ENCODE results near the gene WASF2. TPM values are rescaled to one million over a fixed set of nuclear protein-coding genes. Genes with fewer than 3 reads are reported as not detected.

WASF2 gene
- total RNA-seq, 1 experiment from 2014 or later = 68.6 TPM

- no peaks in the 10 kb centered on the region for H3K36me3 Mint-ChIP-seq (ENCODE audit: insufficient read depth, unreplicated experiment)
- TF ChIP-seq, protein P1, sequence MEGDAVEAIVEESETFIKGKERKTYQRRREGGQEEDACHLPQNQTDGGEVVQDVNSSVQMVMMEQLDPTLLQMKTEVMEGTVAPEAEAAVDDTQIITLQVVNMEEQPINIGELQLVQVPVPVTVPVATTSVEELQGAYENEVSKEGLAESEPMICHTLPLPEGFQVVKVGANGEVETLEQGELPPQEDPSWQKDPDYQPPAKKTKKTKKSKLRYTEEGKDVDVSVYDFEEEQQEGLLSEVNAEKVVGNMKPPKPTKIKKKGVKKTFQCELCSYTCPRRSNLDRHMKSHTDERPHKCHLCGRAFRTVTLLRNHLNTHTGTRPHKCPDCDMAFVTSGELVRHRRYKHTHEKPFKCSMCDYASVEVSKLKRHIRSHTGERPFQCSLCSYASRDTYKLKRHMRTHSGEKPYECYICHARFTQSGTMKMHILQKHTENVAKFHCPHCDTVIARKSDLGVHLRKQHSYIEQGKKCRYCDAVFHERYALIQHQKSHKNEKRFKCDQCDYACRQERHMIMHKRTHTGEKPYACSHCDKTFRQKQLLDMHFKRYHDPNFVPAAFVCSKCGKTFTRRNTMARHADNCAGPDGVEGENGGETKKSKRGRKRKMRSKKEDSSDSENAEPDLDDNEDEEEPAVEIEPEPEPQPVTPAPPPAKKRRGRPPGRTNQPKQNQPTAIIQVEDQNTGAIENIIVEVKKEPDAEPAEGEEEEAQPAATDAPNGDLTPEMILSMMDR (IDR thresholded peaks at IDR 0.05; ENCODE audit: insufficient read depth in 1 of 2, low read depth in 1 of 2, low read length in 1 of 2, severe bottlenecking in 1 of 2, unreplicated experiment in 1 of 2) = no peak
- H3K27me3 Mint-ChIP-seq (ENCODE audit: insufficient read depth, unreplicated experiment) = no peaks in the 10 kb centered on the region
- peaks cover 20% of the 10 kb centered on the region for H3K4me1 Mint-ChIP-seq (ENCODE audit: low read depth, unreplicated experiment)
- intact Hi-C loops (cut with micrococcal nuclease; ENCODE audit: unreplicated experiment) = no loop called here
- no peak for DNase-seq
- Histone ChIP-seq H3K4me3 (ENCODE audit: low read depth, low read length) (no peak overlapping the region), H3K36me3 (ENCODE audit: control insufficient read depth, insufficient read depth, low read length) (no peaks in the 10 kb centered on the region), H3K27me3 (replicated peaks; ENCODE audit: control insufficient read depth, insufficient read depth, low read length) (no peaks in the 10 kb centered on the region), H3K9me3 (no peaks in the 10 kb centered on the region), H3K4me1 (peaks cover 12% of the 10 kb centered on the region)
- ChIA-PET POLR2A (no interaction called here), CTCF (no interaction called here)
- no peak overlapping the region for H3K4me3 Mint-ChIP-seq (ENCODE audit: unreplicated experiment)
- no peak overlapping the region for H3K27ac Mint-ChIP-seq (ENCODE audit: unreplicated experiment)
- no peaks in the 10 kb centered on the region for H3K9me3 Mint-ChIP-seq (ENCODE audit: unreplicated experiment)
- no TSS peak for BruUV-seq (replicated peaks)
Measured at GRCh38 chr1:27513958-27514357, 24.0 kb upstream of the WASF2 start.

DNA sequence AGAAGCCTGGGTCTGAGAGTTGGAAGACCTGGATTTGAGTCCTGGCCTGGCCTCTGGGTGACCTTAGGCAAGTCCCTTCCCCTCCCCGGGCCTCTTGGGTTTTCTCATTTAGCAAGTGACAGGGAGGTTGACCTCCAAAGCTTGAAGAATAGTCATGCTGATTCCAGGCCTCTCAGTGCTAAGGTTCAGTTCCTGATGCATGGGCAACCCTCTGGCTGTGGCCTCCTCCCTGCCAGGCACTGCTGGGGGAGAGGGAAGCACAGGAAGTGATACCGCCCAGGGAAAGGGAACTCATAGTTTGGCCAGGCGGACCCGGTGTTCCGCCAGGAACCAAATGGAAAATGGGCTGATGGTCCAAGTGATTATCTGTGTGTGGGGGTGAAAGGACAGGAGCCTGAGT lies 23.6 kb upstream of the WASF2 start:
- Mint-ChIP-seq H3K27ac (ENCODE audit: unreplicated experiment) (no peak overlapping the region), H3K36me3 (ENCODE audit: insufficient read depth, unreplicated experiment) (no peaks in the 10 kb centered on the region), H3K4me3 (ENCODE audit: unreplicated experiment) (no peak overlapping the region), H3K27me3 (ENCODE audit: insufficient read depth, unreplicated experiment) (no peaks in the 10 kb centered on the region), H3K4me1 (ENCODE audit: low read depth, unreplicated experiment) (peaks cover 15% of the 10 kb centered on the region), H3K9me3 (ENCODE audit: unreplicated experiment) (no peaks in the 10 kb centered on the region)
- intact Hi-C loops (cut with micrococcal nuclease; ENCODE audit: unreplicated experiment) = no loop called here
- Histone ChIP-seq H3K4me1 (peaks cover 8% of the 10 kb centered on the region), H3K27me3 (replicated peaks; ENCODE audit: control insufficient read depth, insufficient read depth, low read length) (no peaks in the 10 kb centered on the region), H3K4me3 (ENCODE audit: low read depth, low read length) (no peak overlapping the region), H3K36me3 (ENCODE audit: control insufficient read depth, insufficient read depth, low read length) (no peaks in the 10 kb centered on the region), H3K9me3 (no peaks in the 10 kb centered on the region)
- no TSS peak for BruUV-seq (replicated peaks)
- TF ChIP-seq, protein P1 (IDR thresholded peaks at IDR 0.05; ENCODE audit: insufficient read depth in 1 of 2, low read depth in 1 of 2, low read length in 1 of 2, severe bottlenecking in 1 of 2, unreplicated experiment in 1 of 2) = no peak
- ChIA-PET POLR2A (no interaction called here), CTCF (no interaction called here)
- DNase-seq = no peak

GRCh38 chr1:27509127-27510080 lies 19.4 kb upstream of the WASF2 start:
- DNase-seq = no peak
- intact Hi-C loops (cut with micrococcal nuclease; ENCODE audit: unreplicated experiment) = no loop called here
- H3K4me3 ChIP-seq (ENCODE audit: low read depth, low read length) = no peak overlapping the region
- H3K27me3 ChIP-seq (replicated peaks; ENCODE audit: control insufficient read depth, insufficient read depth, low read length) = no peaks in the 10 kb centered on the region
- Mint-ChIP-seq H3K36me3 (ENCODE audit: insufficient read depth, unreplicated experiment) (no peaks in the 10 kb centered on the region), H3K4me1 (ENCODE audit: low read depth, unreplicated experiment) (peaks cover 5% of the 10 kb centered on the region), H3K9me3 (ENCODE audit: unreplicated experiment) (no peaks in the 10 kb centered on the region), H3K4me3 (ENCODE audit: unreplicated experiment) (no peak overlapping the region), H3K27ac (ENCODE audit: unreplicated experiment) (no peak overlapping the region), H3K27me3 (ENCODE audit: insufficient read depth, unreplicated experiment) (no peaks in the 10 kb centered on the region)
- peaks cover 10% of the 10 kb centered on the region for H3K4me1 ChIP-seq
- H3K9me3 ChIP-seq = no peaks in the 10 kb centered on the region
- no peaks in the 10 kb centered on the region for H3K36me3 ChIP-seq (ENCODE audit: control insufficient read depth, insufficient read depth, low read length)
- ChIA-PET POLR2A (no interaction called here), CTCF (interaction anchor here (0.6 kb wide), 2 partner anchors 62 to 144 kb away, joined by 3 read pairs; no protein-coding TSS in a partner anchor)
- BruUV-seq (replicated peaks) = no TSS peak
- TF ChIP-seq, protein P1 (IDR thresholded peaks at IDR 0.05; ENCODE audit: insufficient read depth in 1 of 2, low read depth in 1 of 2, low read length in 1 of 2, severe bottlenecking in 1 of 2, unreplicated experiment in 1 of 2) = no peak
